ENCODE results near the gene TMIGD3. TPM values are rescaled to one million over a fixed set of nuclear protein-coding genes. Genes with fewer than 3 reads are reported as not detected.
A peak's percentile ranks its signal among the peaks of the same experiment; 100 is the strongest.
"Not testable (repeated sequence)": the region's sequence is repeated elsewhere in the genome, so short reads cannot be mapped to it uniquely, and the experiment has no call there.

The TMIGD3 gene
- total RNA-seq, result 1.2 TPM

- no peak for DNase-seq (ENCODE audit: low spot score)
These were observed at the start of gene TMIGD3, which contains the start of gene ADORA3 for GRCh38 chr1:111503585-111504060. TSS of gene TMIGD3 (minus strand) at chr1:111503633. CDS start at chr1:111503354, 279 bp downstream. TSS of gene ADORA3 (minus strand) at chr1:111503633. CDS start at chr1:111503354, 279 bp downstream.

GRCh38 chr1:111553196-111553595, 49.8 kb upstream of the TMIGD3 start:
- DNase-seq (ENCODE audit: low spot score), result no peak

- DNase-seq (ENCODE audit: low spot score), result no peak
These were observed 49.2 kb upstream of the TMIGD3 start for GRCh38 chr1:111552587-111552986.

GRCh38 chr1:111551623-111552411, 48.4 kb upstream of the TMIGD3 start:
- DNase-seq (ENCODE audit: low spot score), result no peak

- not testable (repeated sequence) for DNase-seq (ENCODE audit: low spot score)
These were observed 44.4 kb upstream of the TMIGD3 start for GRCh38 chr1:111547786-111548185.

- no peak for DNase-seq (ENCODE audit: low spot score)
These were observed 38.8 kb upstream of the TMIGD3 start for GRCh38 chr1:111542187-111542586.

GRCh38 chr1:111541721-111542120, 38.3 kb upstream of the TMIGD3 start:
- DNase-seq (ENCODE audit: low spot score), result no peak

GRCh38 chr1:111540928-111541327, 37.5 kb upstream of the TMIGD3 start:
- DNase-seq (ENCODE audit: low spot score), result no peak

GRCh38 chr1:111538343-111539025, 35.1 kb upstream of the TMIGD3 start:
- no peak for DNase-seq (ENCODE audit: low spot score)

- DNase-seq (ENCODE audit: low spot score), result peak; percentile 51
These were observed 32.1 kb upstream of the TMIGD3 start for GRCh38 chr1:111535256-111536191.

GRCh38 chr1:111520053-111520452, 16.6 kb upstream of the TMIGD3 start:
- no peak for DNase-seq (ENCODE audit: low spot score)

GRCh38 chr1:111517469-111518225, 14.2 kb upstream of the TMIGD3 start:
- DNase-seq (ENCODE audit: low spot score), result no peak

- DNase-seq (ENCODE audit: low spot score), result peak; percentile 59
These were observed 12.6 kb upstream of the TMIGD3 start for GRCh38 chr1:111516005-111516535.

GRCh38 chr1:111515291-111516004, 12.0 kb upstream of the TMIGD3 start:
- peak; percentile 65 for DNase-seq (ENCODE audit: low spot score)

GRCh38 chr1:111513410-111514020, 10.1 kb upstream of the TMIGD3 start:
- no peak for DNase-seq (ENCODE audit: low spot score)

- no peak for DNase-seq (ENCODE audit: low spot score)
These were observed 9.5 kb upstream of the TMIGD3 start for GRCh38 chr1:111512931-111513330.

- DNase-seq (ENCODE audit: low spot score), result no peak
These were observed 8.9 kb upstream of the TMIGD3 start for GRCh38 chr1:111512132-111512889.

- DNase-seq (ENCODE audit: low spot score), result no peak
These were observed 7.9 kb upstream of the TMIGD3 start for GRCh38 chr1:111511370-111511769.

GRCh38 chr1:111509997-111510375, 6.6 kb upstream of the TMIGD3 start:
- DNase-seq (ENCODE audit: low spot score), result no peak
